SK-N-SH treated with all-trans-retinoic acid at 6 μM for 48 hours (cell line): Measurements from ENCODE around the gene MITF.

ENCODE experiments used
- ATAC-seq: fragments of 200-7000 bp; cut with Tn5 transposase; 3 replicates; pipeline ENCODE4 v1.9.1; 2020; ENCODE audit warnings: mild to moderate bottlenecking, moderate library complexity
- ARNTL ChIP-seq: fragments of 450-650 bp; formaldehyde crosslinking; IDR thresholded peaks from 2 replicates; pipeline ENCODE4 v1.5.0; 2020; ENCODE audit warnings: low read depth, mild to moderate bottlenecking, moderate library complexity, borderline replicate concordance
- BACH2 ChIP-seq: fragments of 250-450 bp; sonication (Bioruptor Pico); IDR thresholded peaks from 2 replicates; pipeline ENCODE4 v1.9.0; 2021; ENCODE audit warnings: mild to moderate bottlenecking, borderline replicate concordance
- CREB5 ChIP-seq: fragments of 250-450 bp; sonication (Bioruptor Pico); IDR thresholded peaks from 2 replicates; pipeline ENCODE4 v1.5.1; 2020; ENCODE audit warnings: low read depth, mild to moderate bottlenecking, moderate library complexity
- CSDC2 ChIP-seq: fragments of 250-450 bp; sonication (Bioruptor Pico); IDR thresholded peaks from 2 replicates; pipeline ENCODE4 v1.5.0; 2020; ENCODE audit warnings: mild to moderate bottlenecking, moderate library complexity
- CSRNP3 ChIP-seq: fragments of 250-450 bp; sonication (Bioruptor Pico); IDR thresholded peaks from 2 replicates; pipeline ENCODE4 v1.5.1; 2021; ENCODE audit warnings: mild to moderate bottlenecking, moderate library complexity
- ESRRG ChIP-seq: fragments of 250-450 bp; sonication (Bioruptor Pico); IDR thresholded peaks from 2 replicates; pipeline ENCODE4 v1.6.1; 2021; ENCODE audit warnings: mild to moderate bottlenecking
- GLIS3 ChIP-seq: fragments of 250-450 bp; sonication (Bioruptor Pico); IDR thresholded peaks from 2 replicates; pipeline ENCODE4 v1.5.0; 2020; ENCODE audit warnings: mild to moderate bottlenecking, moderate library complexity
- ISL1 ChIP-seq: fragments of 250-450 bp; sonication (Bioruptor Pico); IDR thresholded peaks from 2 replicates; pipeline ENCODE4 v2.1.2; 2022; ENCODE audit warnings: mild to moderate bottlenecking, moderate library complexity
- OSR1 ChIP-seq: fragments of 250-450 bp; sonication (Bioruptor Pico); IDR thresholded peaks from 2 replicates; pipeline ENCODE4 v1.8.0; 2022; ENCODE audit warnings: moderate library complexity, mild to moderate bottlenecking, inconsistent platforms
- PATZ1 ChIP-seq: fragments of 250-450 bp; sonication (Bioruptor Pico); IDR thresholded peaks from 2 replicates; pipeline ENCODE4 v1.8.0; 2020; ENCODE audit warnings: mild to moderate bottlenecking, moderate library complexity, borderline replicate concordance
- POU6F1 ChIP-seq: fragments of 250-450 bp; sonication (Bioruptor Pico); IDR thresholded peaks from 2 replicates; pipeline ENCODE4 v1.8.0; 2021; ENCODE audit warnings: low read depth, mild to moderate bottlenecking, moderate library complexity, borderline replicate concordance
- PPARA ChIP-seq: fragments of 250-450 bp; sonication (Bioruptor Pico); IDR thresholded peaks from 2 replicates; pipeline ENCODE4 v1.5.0; 2020; ENCODE audit warnings: mild to moderate bottlenecking, borderline replicate concordance
- RARB ChIP-seq: fragments of 250-450 bp; sonication (Bioruptor Pico); IDR thresholded peaks from 2 replicates; pipeline ENCODE4 v1.8.0; 2021; ENCODE audit warnings: mild to moderate bottlenecking, moderate library complexity
- SNAI2 ChIP-seq: fragments of 250-450 bp; sonication (Bioruptor Pico); IDR thresholded peaks from 2 replicates; pipeline ENCODE4 v1.5.0; 2020; ENCODE audit warnings: mild to moderate bottlenecking, moderate library complexity
- TCF4 ChIP-seq: fragments of 250-450 bp; sonication (Bioruptor Pico); IDR thresholded peaks from 2 replicates; pipeline ENCODE4 v1.8.0; 2021; ENCODE audit warnings: mild to moderate bottlenecking, moderate library complexity, borderline replicate concordance
- TOX ChIP-seq: fragments of 250-450 bp; sonication (Bioruptor Pico); IDR thresholded peaks from 2 replicates; pipeline ENCODE4 v1.8.0; 2021; ENCODE audit warnings: mild to moderate bottlenecking, moderate library complexity, borderline replicate concordance
- ZC3H10 ChIP-seq: fragments of 250-450 bp; sonication (Bioruptor Pico); IDR thresholded peaks from 2 replicates; pipeline ENCODE4 v1.5.1; 2021; ENCODE audit warnings: mild to moderate bottlenecking, moderate library complexity
- ZFP3 ChIP-seq: fragments of 250-450 bp; sonication (Bioruptor Pico); IDR thresholded peaks from 2 replicates; pipeline ENCODE4 v1.5.0; 2020; ENCODE audit warnings: mild to moderate bottlenecking, moderate library complexity
- ZFP30 ChIP-seq: fragments of 450-650 bp; formaldehyde crosslinking; IDR thresholded peaks from 2 replicates; pipeline ENCODE4 v1.5.0; 2022; ENCODE audit warnings: mild to moderate bottlenecking, moderate library complexity
- ZNF565 ChIP-seq: fragments of 450-650 bp; formaldehyde crosslinking; conservative IDR thresholded peaks from 2 replicates; pipeline ENCODE4 v1.5.0; 2020; ENCODE audit warnings: low read depth, mild to moderate bottlenecking, moderate library complexity
- ZNF70 ChIP-seq: fragments of 450-650 bp; formaldehyde crosslinking; IDR thresholded peaks from 2 replicates; pipeline ENCODE4 v1.5.0; 2020; ENCODE audit warnings: mild to moderate bottlenecking, moderate library complexity
- ZNF8 ChIP-seq: fragments of 450-650 bp; formaldehyde crosslinking; IDR thresholded peaks from 2 replicates; pipeline ENCODE4 v1.5.0; 2020; ENCODE audit warnings: mild to moderate bottlenecking, moderate library complexity

Gene MITF

GRCh38 chr3:70000028-70000410 is 260.8 kb downstream of the MITF start (continued):
- TF ChIP-seq GLIS3 (CRISPR knock-in tag) (no peak), ZFP3 (no peak), BACH2 (no peak)

GRCh38 chr3:70000563-70001081 is 261.4 kb downstream of the MITF start:
- no peak for ATAC-seq

GRCh38 chr3:70003119-70003518 is 263.9 kb downstream of the MITF start:
- no peak for ATAC-seq
- TF ChIP-seq CSRNP3 (CRISPR knock-in tag), result no peak
- no peak for TF ChIP-seq ZNF8 (CRISPR knock-in tag)

More at GRCh38 chr3:70000563-70001081, 261.4 kb downstream of the MITF start:
- TF ChIP-seq ZNF8 (CRISPR knock-in tag), result no peak
- TF ChIP-seq RARB (CRISPR knock-in tag), result no peak
- TF ChIP-seq ZNF565 (CRISPR knock-in tag), result no peak
- no peak for TF ChIP-seq CSDC2 (CRISPR knock-in tag)
- TF ChIP-seq ZNF70 (CRISPR knock-in tag), result no peak
- no peak for TF ChIP-seq ZC3H10 (CRISPR knock-in tag)
- TF ChIP-seq, all 23 proteins: peak for 0

- TF ChIP-seq ARNTL, result no peak
- no peak for TF ChIP-seq ZNF70 (CRISPR knock-in tag)
- no peak for TF ChIP-seq ZFP3
- no peak for TF ChIP-seq CREB5 (CRISPR knock-in tag)
- TF ChIP-seq TCF4 (CRISPR knock-in tag), result no peak
- no peak for TF ChIP-seq TOX (CRISPR knock-in tag)
- no peak for TF ChIP-seq ESRRG (CRISPR knock-in tag)
- no peak for TF ChIP-seq ZNF565 (CRISPR knock-in tag)
- TF ChIP-seq ZNF8 (CRISPR knock-in tag), result no peak
- TF ChIP-seq BACH2, result no peak
- no peak for TF ChIP-seq ZC3H10 (CRISPR knock-in tag)
- TF ChIP-seq SNAI2 (CRISPR knock-in tag), result no peak
- no peak for TF ChIP-seq ZFP30
- no peak for TF ChIP-seq GLIS3 (CRISPR knock-in tag)
- TF ChIP-seq PPARA (CRISPR knock-in tag), result no peak
- TF ChIP-seq OSR1 (CRISPR knock-in tag), result no peak
- no peak for TF ChIP-seq CSRNP3 (CRISPR knock-in tag)
- no peak for ATAC-seq
Observed at GRCh38 chr3:70006089-70006488, 266.8 kb downstream of the MITF start.

- ATAC-seq, result no peak
- TF ChIP-seq CSRNP3 (CRISPR knock-in tag) (no peak), CSDC2 (CRISPR knock-in tag) (no peak), TOX (CRISPR knock-in tag) (no peak), ISL1 (no peak), CREB5 (CRISPR knock-in tag) (no peak), POU6F1 (CRISPR knock-in tag) (no peak), BACH2 (no peak), ARNTL (no peak), TCF4 (CRISPR knock-in tag) (no peak), ESRRG (CRISPR knock-in tag) (no peak), PATZ1 (no peak), ZFP30 (no peak), PPARA (CRISPR knock-in tag) (no peak), OSR1 (CRISPR knock-in tag) (no peak), ZNF565 (CRISPR knock-in tag) (no peak)
Observed at GRCh38 chr3:70010346-70010745, 271.1 kb downstream of the MITF start.
